Measurements from ENCODE around the gene ZCCHC4. TPM values are rescaled to one million over a fixed set of nuclear protein-coding genes. Genes with fewer than 3 reads are reported as not detected.

ZCCHC4 gene
- total and polyA plus RNA-seq, 7 donors: 4.4 to 12.9 (median 6.6) TPM

DNA sequence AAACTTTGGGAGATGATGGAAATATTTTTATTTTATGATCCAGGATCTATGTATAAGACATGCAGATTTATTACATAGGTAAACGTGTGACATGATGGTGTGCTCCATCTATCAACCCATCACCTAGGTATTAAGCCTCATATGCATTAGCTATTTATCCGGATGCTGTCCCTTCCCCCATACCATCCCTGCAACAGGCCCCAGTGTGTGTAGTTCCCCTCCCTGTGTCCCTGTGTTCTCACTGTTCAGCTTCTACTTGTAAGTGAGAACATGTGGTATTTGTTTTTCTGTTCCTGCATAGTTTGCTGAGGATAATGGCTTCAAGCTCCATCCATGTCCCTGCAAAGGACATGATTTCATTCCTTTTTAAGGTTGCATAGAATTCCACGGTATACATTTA, 28.1 kb upstream of the ZCCHC4 start:
- Histone ChIP-seq H3K9me3 (no peaks in the 10 kb centered on the region), H3K36me3 (ENCODE audit: insufficient read depth in 1 of 2, low read depth in 1 of 2) (peaks cover 0 to 4% of the 10 kb centered on the region in 2 donors), H3K27ac (no peak overlapping the region), H3K4me1 (no peaks in the 10 kb centered on the region), H3K4me3 (no peak overlapping the region), H3K27me3 (ENCODE audit: insufficient read depth in 3 of 3, low read length in 2 of 3) (no peaks in the 10 kb centered on the region)
- no peak for DNase-seq
- TF ChIP-seq, protein P1, sequence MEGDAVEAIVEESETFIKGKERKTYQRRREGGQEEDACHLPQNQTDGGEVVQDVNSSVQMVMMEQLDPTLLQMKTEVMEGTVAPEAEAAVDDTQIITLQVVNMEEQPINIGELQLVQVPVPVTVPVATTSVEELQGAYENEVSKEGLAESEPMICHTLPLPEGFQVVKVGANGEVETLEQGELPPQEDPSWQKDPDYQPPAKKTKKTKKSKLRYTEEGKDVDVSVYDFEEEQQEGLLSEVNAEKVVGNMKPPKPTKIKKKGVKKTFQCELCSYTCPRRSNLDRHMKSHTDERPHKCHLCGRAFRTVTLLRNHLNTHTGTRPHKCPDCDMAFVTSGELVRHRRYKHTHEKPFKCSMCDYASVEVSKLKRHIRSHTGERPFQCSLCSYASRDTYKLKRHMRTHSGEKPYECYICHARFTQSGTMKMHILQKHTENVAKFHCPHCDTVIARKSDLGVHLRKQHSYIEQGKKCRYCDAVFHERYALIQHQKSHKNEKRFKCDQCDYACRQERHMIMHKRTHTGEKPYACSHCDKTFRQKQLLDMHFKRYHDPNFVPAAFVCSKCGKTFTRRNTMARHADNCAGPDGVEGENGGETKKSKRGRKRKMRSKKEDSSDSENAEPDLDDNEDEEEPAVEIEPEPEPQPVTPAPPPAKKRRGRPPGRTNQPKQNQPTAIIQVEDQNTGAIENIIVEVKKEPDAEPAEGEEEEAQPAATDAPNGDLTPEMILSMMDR (IDR thresholded peaks at IDR 0.05): no peak
- intact Hi-C loops (cut with DNase I): no loop called here
- no peak for ATAC-seq
- 71 to 81% (median 76%) methylated on average over 3 of the region's 3 CpGs for WGBS, 3 donors

DNA sequence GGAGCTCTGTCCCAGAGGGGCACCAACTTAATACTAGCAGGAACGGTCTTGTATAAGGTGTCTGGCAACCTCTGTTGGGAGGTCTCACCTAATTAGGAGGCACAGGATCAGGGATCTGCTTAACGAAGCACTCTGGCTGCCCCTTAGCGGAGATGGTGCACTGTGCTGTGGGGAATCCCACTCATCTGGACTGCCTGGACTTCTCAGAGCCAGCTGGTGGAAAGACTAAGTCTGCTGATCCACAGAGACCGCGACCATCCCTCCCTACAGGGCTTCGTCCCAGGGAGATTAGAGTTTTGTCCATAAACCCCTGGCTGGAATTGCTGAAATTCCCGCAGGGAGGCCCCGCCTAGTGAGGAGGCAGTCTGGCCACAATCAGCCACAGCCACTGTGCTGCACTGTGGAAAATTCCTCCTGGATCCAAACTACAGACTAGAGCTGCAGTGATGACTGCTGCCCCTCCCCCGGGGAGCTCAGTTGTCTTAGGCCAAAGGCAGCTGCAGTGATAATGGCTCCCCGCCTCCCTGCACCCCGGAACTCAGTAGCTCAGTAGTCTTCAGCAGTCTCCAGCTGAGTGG, 22.0 kb upstream of the ZCCHC4 start:
- ATAC-seq (no peak), DNase-seq (no peak)
- TF ChIP-seq, protein P1 (IDR thresholded peaks at IDR 0.05): no peak
- Histone ChIP-seq H3K4me3 (no peak overlapping the region), H3K9me3 (no peaks in the 10 kb centered on the region), H3K4me1 (no peaks in the 10 kb centered on the region), H3K36me3 (ENCODE audit: insufficient read depth in 1 of 2, low read depth in 1 of 2) (no peaks in the 10 kb centered on the region), H3K27ac (no peak overlapping the region), H3K27me3 (ENCODE audit: insufficient read depth in 3 of 3, low read length in 2 of 3) (no peaks in the 10 kb centered on the region)
- intact Hi-C loops (cut with DNase I): no loop called here
- whole genome bisulfite sequencing, 3 donors: 40 to 44% (median 41%) methylated on average over 11 of the region's 11 CpGs

DNA sequence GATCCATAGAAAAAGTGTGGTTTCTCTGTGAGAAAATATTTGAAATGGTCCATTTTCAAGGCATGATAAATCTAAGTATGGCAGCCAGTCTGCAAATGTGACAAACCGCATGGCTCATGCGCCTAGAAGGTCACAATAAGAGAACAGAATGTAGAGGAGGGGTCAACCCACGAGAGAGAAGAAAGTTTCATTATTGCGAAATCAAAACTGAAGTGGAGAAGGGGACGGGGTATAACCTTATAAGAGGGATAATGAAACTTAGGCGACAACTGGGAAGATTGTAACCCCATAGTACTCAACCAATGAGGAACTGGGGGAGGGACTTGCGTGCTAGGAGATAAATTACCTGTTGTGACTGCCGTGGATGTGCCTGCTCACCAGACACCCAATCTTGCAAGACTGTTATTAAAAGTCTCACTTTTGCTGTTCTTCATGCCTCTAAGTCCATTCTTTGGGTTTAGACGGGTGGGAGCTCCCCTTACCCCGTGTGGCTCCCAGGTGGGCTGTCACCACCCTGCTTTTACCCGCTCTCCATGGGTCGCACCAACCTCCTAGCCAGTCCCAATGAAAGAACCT, 21.3 kb upstream of the ZCCHC4 start:
- TF ChIP-seq, protein P1 (IDR thresholded peaks at IDR 0.05): no peak
- Histone ChIP-seq H3K36me3 (ENCODE audit: insufficient read depth in 1 of 2, low read depth in 1 of 2) (no peaks in the 10 kb centered on the region), H3K4me3 (no peak overlapping the region), H3K4me1 (no peaks in the 10 kb centered on the region), H3K27me3 (ENCODE audit: insufficient read depth in 3 of 3, low read length in 2 of 3) (no peaks in the 10 kb centered on the region), H3K9me3 (no peaks in the 10 kb centered on the region), H3K27ac (no peak overlapping the region)
- no peak for ATAC-seq
- intact Hi-C loops (cut with DNase I): no loop called here
- no peak for DNase-seq
- WGBS, 3 donors: 79 to 84% (median 81%) methylated on average over 12 of the region's 12 CpGs

DNA sequence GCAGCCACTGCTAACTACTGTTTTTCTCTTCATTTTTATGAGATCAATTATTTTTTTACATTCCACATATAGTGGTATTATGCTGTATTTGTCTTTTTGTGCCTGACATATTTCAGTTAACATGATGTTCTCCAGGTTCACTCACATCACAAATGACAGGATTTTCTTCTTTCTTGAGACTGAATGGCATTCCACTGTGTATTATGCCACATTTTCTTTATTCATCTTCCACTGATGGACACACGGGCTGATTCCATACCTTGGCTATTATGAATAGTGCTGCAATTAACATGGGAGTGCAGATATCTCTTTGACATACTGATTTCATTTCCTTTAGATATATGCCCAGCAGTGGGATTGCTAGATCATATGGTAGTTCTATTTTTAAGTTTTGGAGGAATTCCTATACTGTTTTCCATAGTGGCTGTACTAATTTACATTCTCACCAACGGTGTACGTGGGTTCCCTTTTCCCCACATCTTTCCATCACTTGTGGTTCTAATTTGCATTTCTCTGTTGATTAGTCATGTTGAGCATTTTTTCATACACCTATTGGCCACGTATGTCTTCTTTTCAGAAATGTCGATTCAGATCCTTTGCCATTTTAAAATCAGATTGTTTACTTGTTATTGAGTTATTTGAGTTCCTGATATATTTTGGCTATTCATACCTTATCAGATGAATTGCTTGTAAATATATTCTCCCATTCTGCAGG, 14.9 kb upstream of the ZCCHC4 start:
- WGBS, 3 donors: 78 to 81% (median 81%) methylated on average over 5 of the region's 5 CpGs
- TF ChIP-seq, protein P1 (IDR thresholded peaks at IDR 0.05): no peak
- H3K9me3 ChIP-seq: no peaks in the 10 kb centered on the region

More for the DNA sequence above, 14.9 kb upstream of the ZCCHC4 start:
- H3K4me3 ChIP-seq: no peak overlapping the region
- H3K27me3 ChIP-seq (ENCODE audit: insufficient read depth in 3 of 3, low read length in 2 of 3): peaks cover 0 to 9% (median 0%) of the 10 kb centered on the region in 3 donors
- no peaks in the 10 kb centered on the region for H3K4me1 ChIP-seq
- no peak for DNase-seq
- no peak overlapping the region for H3K27ac ChIP-seq
- ATAC-seq: no peak
- no peaks in the 10 kb centered on the region for H3K36me3 ChIP-seq (ENCODE audit: insufficient read depth in 1 of 2, low read depth in 1 of 2)
- intact Hi-C loops (cut with DNase I): no loop called here
